ENCODE data around the gene TBATA.

- TF ChIP-seq POLR2AphosphoS5 (IDR thresholded peaks at IDR 0.05; ENCODE audit: borderline replicate concordance, low read depth, low read length) (no peak), EZH2 (IDR thresholded peaks at IDR 0.05) (no peak)
These were observed 27.6 kb upstream of the TBATA start for GRCh38 chr10:70812814-70813213.
